ENCODE results near the gene BRINP3. TPM values are rescaled to one million over a fixed set of nuclear protein-coding genes. Genes with fewer than 3 reads are reported as not detected.
"Not testable (repeated sequence)": the region's sequence is repeated elsewhere in the genome, so short reads cannot be mapped to it uniquely, and the experiment has no call there.

The BRINP3 gene
- total and polyA plus RNA-seq, 11 donors, result 0.15 to 2.7 (median 0.41) TPM; not detected in 3

- Histone ChIP-seq H3K27me3 (no peaks in the 10 kb centered on the region), H3K4me1 (no peaks in the 10 kb centered on the region), H3K4me3 (no peak overlapping the region), H3K36me3 (no peaks in the 10 kb centered on the region), H3K27ac (no peak overlapping the region), H3K9me3 (no peaks in the 10 kb centered on the region)
- 75 to 87% (median 83%) methylated on average over 2 of the region's 2 CpGs for WGBS, 4 donors
- no peak for ATAC-seq
- no peak for DNase-seq
- TF ChIP-seq CTCF (IDR thresholded peaks at IDR 0.05), result no peak
- TF ChIP-seq POLR2A (IDR thresholded peaks at IDR 0.05), result no peak
- intact Hi-C loops (cut with DNase I), result no loop called here
Observed at GRCh38 chr1:190126728-190127127, 350.9 kb downstream of the BRINP3 start.

GRCh38 chr1:190124068-190124467 lies 353.6 kb downstream of the BRINP3 start:
- no peak overlapping the region for H3K4me3 ChIP-seq
- no peak overlapping the region for H3K27ac ChIP-seq
- H3K4me1 ChIP-seq, result no peaks in the 10 kb centered on the region
- peak in 1 of 5 donors; percentile 5 for DNase-seq
- ATAC-seq, result no peak
- intact Hi-C loops (cut with DNase I), result no loop called here
- 68 to 78% (median 72%) methylated on average over 3 of the region's 3 CpGs for WGBS, 4 donors
- H3K27me3 ChIP-seq, result no peaks in the 10 kb centered on the region
- no peaks in the 10 kb centered on the region for H3K9me3 ChIP-seq
- no peak for TF ChIP-seq CTCF (IDR thresholded peaks at IDR 0.05)
- TF ChIP-seq POLR2A (IDR thresholded peaks at IDR 0.05), result no peak
- no peaks in the 10 kb centered on the region for H3K36me3 ChIP-seq

DNA sequence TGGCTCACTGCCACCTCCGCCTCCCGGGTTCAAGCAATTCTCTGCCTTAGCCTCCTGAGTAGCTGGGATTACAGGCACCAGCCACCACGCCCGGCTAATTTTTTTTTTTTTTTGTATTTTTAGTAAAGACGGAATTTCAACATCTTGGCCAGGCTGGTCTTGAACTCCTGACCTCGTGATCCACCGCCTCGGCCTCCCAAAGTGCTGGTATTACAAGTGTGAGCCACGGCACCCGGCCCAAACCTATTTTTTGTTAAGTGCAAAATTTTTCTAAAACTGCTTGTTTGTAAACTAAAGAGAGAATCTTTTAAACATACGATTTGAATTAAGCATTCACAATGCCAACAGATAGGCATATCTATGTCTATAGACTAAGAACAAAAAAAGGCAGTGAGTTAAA lies 357.1 kb downstream of the BRINP3 start:
- H3K27me3 ChIP-seq; intact Hi-C loops (cut with DNase I); H3K4me3 ChIP-seq; H3K36me3 ChIP-seq; H3K4me1 ChIP-seq; H3K9me3 ChIP-seq; ATAC-seq; H3K27ac ChIP-seq: not testable (repeated sequence)
- WGBS, 4 donors, result 88 to 91% (median 88%) methylated on average over 11 of the region's 11 CpGs
- peak in 1 of 5 donors; percentile 13 for DNase-seq

GRCh38 chr1:190119683-190120082 lies 358.0 kb downstream of the BRINP3 start:
- ATAC-seq, result no peak
- 52 to 70% (median 66%) methylated on average over 2 of the region's 2 CpGs for WGBS, 4 donors

More at GRCh38 chr1:190119683-190120082, 358.0 kb downstream of the BRINP3 start:
- Histone ChIP-seq H3K27me3 (no peaks in the 10 kb centered on the region), H3K36me3 (no peaks in the 10 kb centered on the region), H3K4me1 (no peaks in the 10 kb centered on the region), H3K27ac (no peak overlapping the region), H3K9me3 (no peaks in the 10 kb centered on the region), H3K4me3 (no peak overlapping the region)
- no peak for TF ChIP-seq CTCF (IDR thresholded peaks at IDR 0.05)
- no peak for TF ChIP-seq POLR2A (IDR thresholded peaks at IDR 0.05)
- no peak for DNase-seq
- intact Hi-C loops (cut with DNase I), result no loop called here
